Endothelial cell of umbilical vein (primary cell): ENCODE data around the gene CLCA4. TPM values are rescaled to one million over a fixed set of nuclear protein-coding genes. Genes with fewer than 3 reads are reported as not detected.

Source experiments
- BruUV-seq: library from RNA; stranded (reverse); fragments of 400-500 nt; replicated peaks from 2 replicates; lab custom pipeline; 2021; lab: Mats Ljungman, UMichigan
- CTCF ChIA-PET: fragments of 300-600, 350-600 bp; sonication (Branson Sonifier 250); formaldehyde crosslinking; loops from one replicate; lab custom pipeline; 2021; ENCODE audit warnings: antibody characterized with exemption, inconsistent platforms; lab: Charles Lee
- POLR2A ChIA-PET: fragments of 300-600, 350-600 bp; sonication (Branson Sonifier 250); formaldehyde crosslinking; loops from one replicate; lab custom pipeline; 2021; ENCODE audit warnings: antibody characterized with exemption, inconsistent platforms; lab: Charles Lee
- DNase-seq: peaks from one replicate; pipeline ENCODE4 v3.0.0-alpha.2; 2011; ENCODE audit warnings: low read depth, low spot score
- FAIRE-seq: peaks from 2 replicates; lab custom pipeline; 2011; peaks lifted over from hg19 to GRCh38; lab: Jason Lieb, UNC
- H2AFZ ChIP-seq: 2 replicates; pipeline ENCODE4 v1.6.0; 2012; ENCODE audit warnings: low read depth, low read length, control low read depth, inconsistent platforms
- H3K27ac ChIP-seq: 2 replicates; pipeline ENCODE4 v1.5.1; 2011; ENCODE audit warnings: low read depth, mild to moderate bottlenecking, control low read depth, low read length, moderate library complexity; ENCODE audit not compliant: insufficient read depth
- H3K27me3 ChIP-seq, 2 experiments: 2 replicates each; pipeline versions ENCODE4 v1.6.0 to v1.6.1; 2011; ENCODE audit warnings: low read length in 2 of 2, mixed read lengths in 1 of 2; ENCODE audit not compliant: control insufficient read depth in 2 of 2, insufficient read depth in 2 of 2
- H3K36me3 ChIP-seq, 2 experiments: 2 replicates in 1 of 2; 3 replicates in 1 of 2; pipeline ENCODE4 v1.5.1; 2011; ENCODE audit warnings: low read length in 2 of 2, mild to moderate bottlenecking in 1 of 2, moderate library complexity in 1 of 2; ENCODE audit not compliant: control insufficient read depth in 2 of 2, insufficient read depth in 2 of 2; ENCODE audit errors: extremely low read depth in 1 of 2
- H3K4me1 ChIP-seq: 3 replicates; pipeline ENCODE4 v1.5.1; 2011; ENCODE audit warnings: mild to moderate bottlenecking, low read length; ENCODE audit not compliant: control insufficient read depth, insufficient read depth; ENCODE audit errors: extremely low read depth
- H3K4me2 ChIP-seq: 2 replicates; pipeline ENCODE4 v1.6.1; 2011; ENCODE audit warnings: low read length, control low read depth, mixed read lengths; ENCODE audit not compliant: insufficient read depth
- H3K4me3 ChIP-seq, 3 experiments: fragments of 200-600 bp in 1 of 3; sonication (generic), shearing (Covaris generic) in 1 of 3; replicated peaks in 1 of 3; 2 replicates each; pipeline ENCODE4 v1.5.1; 2011 to 2016; ENCODE audit warnings: control low read depth in 3 of 3, low read length in 3 of 3, mild to moderate bottlenecking in 2 of 3, inconsistent platforms in 1 of 3, low read depth in 1 of 3, moderate library complexity in 1 of 3; ENCODE audit not compliant: insufficient read depth in 1 of 3
- H3K79me2 ChIP-seq: 2 replicates; pipeline ENCODE4 v1.6.0; 2012; ENCODE audit warnings: low read length, inconsistent platforms; ENCODE audit not compliant: control insufficient read depth, insufficient read depth
- H3K9ac ChIP-seq: replicated peaks from 2 replicates; pipeline ENCODE3; 2011; ENCODE audit warnings: low read length, control low read depth; ENCODE audit not compliant: insufficient read depth; ENCODE audit errors: extremely low read depth
- H3K9me1 ChIP-seq: replicated peaks from 3 replicates; pipeline ENCODE4 v1.6.0; 2011; ENCODE audit warnings: mild to moderate bottlenecking, low read length; ENCODE audit not compliant: control insufficient read depth, insufficient read depth; ENCODE audit errors: extremely low read depth
- H3K9me3 ChIP-seq: replicated peaks from 2 replicates; pipeline ENCODE4 v1.5.1; 2012; ENCODE audit warnings: low read length, inconsistent platforms; ENCODE audit not compliant: control insufficient read depth, insufficient read depth
- H4K20me1 ChIP-seq: replicated peaks from 2 replicates; pipeline ENCODE3; 2011; ENCODE audit warnings: mild to moderate bottlenecking, low read length; ENCODE audit not compliant: control insufficient read depth, insufficient read depth; ENCODE audit errors: extremely low read depth
- EZH2 ChIP-seq: IDR thresholded peaks from 2 replicates; pipeline ENCODE4 v1.6.1; 2012; ENCODE audit warnings: borderline replicate concordance, low read depth, mild to moderate bottlenecking, moderate library complexity, low read length, inconsistent platforms; ENCODE audit not compliant: severe bottlenecking
- FOS ChIP-seq: IDR thresholded peaks from 2 replicates; pipeline ENCODE4 v1.6.1; 2011; ENCODE audit warnings: mild to moderate bottlenecking, low read length, moderate library complexity, borderline replicate concordance; ENCODE audit not compliant: insufficient read depth
- GATA2 ChIP-seq: IDR thresholded peaks from 2 replicates; pipeline ENCODE4 v1.7.0; 2011; ENCODE audit warnings: low read depth, mild to moderate bottlenecking, moderate library complexity, mixed read lengths, low read length; ENCODE audit not compliant: insufficient read length, insufficient read depth
- JUN ChIP-seq: IDR thresholded peaks from 2 replicates; pipeline ENCODE4 v1.6.1; 2011; ENCODE audit warnings: borderline replicate concordance, low read depth; ENCODE audit not compliant: insufficient read length, insufficient read depth
- MYC ChIP-seq: IDR thresholded peaks from one replicate; pipeline ENCODE4 v1.6.1; 2011; ENCODE audit warnings: mild to moderate bottlenecking, low read depth, low read length
- POLR2A ChIP-seq: IDR thresholded peaks from 2 replicates; pipeline ENCODE4 v1.6.1; 2012; ENCODE audit warnings: low read depth, mild to moderate bottlenecking, control low read depth, low read length
- POLR2AphosphoS5 ChIP-seq: IDR thresholded peaks from 2 replicates; pipeline ENCODE4 v1.6.1; 2012; ENCODE audit warnings: low read depth, mild to moderate bottlenecking, control low read depth, low read length, moderate library complexity; ENCODE audit not compliant: insufficient read depth
- dilution Hi-C: fragments of 300-500 bp; cut with MboI; formaldehyde crosslinking; loops from one replicate; pipeline ENCODE4 v1.15.0; 2019; ENCODE audit warnings: low sequenced_read_pairs; ENCODE audit not compliant: extremely low pct_ligation_motif_present
- intact Hi-C: fragments of 100-400 bp; cut with micrococcal nuclease; formaldehyde crosslinking; loops from one replicate; pipeline ENCODE4 v1.10.0; 2022
- polyA plus RNA-seq, 4 experiments: library from polyadenylated mRNA; depleted of rRNA in 3 of 4; stranded (reverse) in 3 of 4; unstranded in 1 of 4; fragments of >200 nt; gene quantifications; 2 replicates each; pipeline versions ENCODE4 v1.2.1 to v1.2.3, GENCODE V29; 2011 to 2012; ENCODE audit warnings: missing spikeins in 1 of 4
- total RNA-seq: library from RNA; stranded (reverse); gene quantifications from 2 replicates; pipeline ENCODE4 v1.2.3, GENCODE V29; 2021
- TF ChIP-seq, protein P1 (sequence below), 2 donors: IDR thresholded peaks; 1 replicate in 1 of 2; 2 replicates in 1 of 2; pipeline ENCODE4 v1.5.1; 2011; ENCODE audit warnings: low read length in 2 of 2, mild to moderate bottlenecking in 2 of 2, moderate library complexity in 2 of 2, control low read depth in 1 of 2, inconsistent platforms in 1 of 2, low read depth in 1 of 2; ENCODE audit not compliant: insufficient read depth in 1 of 2; ENCODE audit errors: extremely low read depth in 1 of 2
- TF ChIP-seq, protein P2 (sequence below): IDR thresholded peaks from 2 replicates; pipeline ENCODE4 v1.6.1; 2011; ENCODE audit not compliant: insufficient read depth, insufficient read length

Gene CLCA4
- total and polyA plus RNA-seq, 2 donors (not counting 3 experiments of a cell fraction or from before 2014, with no cell fraction given): not detected

DNA sequence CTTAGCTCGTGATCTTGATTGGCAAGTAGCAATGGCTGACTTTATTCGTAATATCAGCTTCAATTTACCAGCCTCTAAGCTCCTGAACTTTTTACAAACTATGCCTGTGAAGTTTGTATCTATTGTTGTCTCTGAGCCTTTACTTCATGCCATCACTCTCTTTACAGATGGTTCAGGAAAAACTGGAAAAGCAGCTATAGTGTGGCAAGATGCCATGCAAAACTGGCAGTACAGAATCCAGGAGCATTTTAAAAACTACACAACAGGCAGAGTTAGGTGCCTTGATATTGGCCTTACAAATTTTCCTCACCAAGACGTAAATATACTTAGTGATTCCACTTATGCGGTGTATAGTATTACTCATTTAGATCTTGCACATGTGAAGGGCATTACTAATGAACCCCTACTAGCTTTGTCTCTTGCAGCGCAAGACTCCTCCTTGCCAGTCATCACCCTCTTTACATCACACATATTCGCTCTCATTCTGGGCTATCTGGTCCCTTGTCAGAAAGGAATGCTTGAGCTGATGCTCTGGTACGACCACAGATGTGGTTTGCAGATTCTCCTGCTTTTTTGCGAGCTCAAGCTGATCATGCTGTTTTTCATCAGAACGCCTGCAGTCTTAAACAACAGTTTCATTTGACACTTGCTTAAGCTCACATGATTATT is 41.8 kb upstream of the CLCA4 start:
- no peaks in the 10 kb centered on the region for H3K36me3 ChIP-seq
- intact Hi-C loops: loop anchor here (5.0 kb wide), 1 partner anchor 108 kb away; the partner anchor contains the start of gene ODF2L
- H3K9me3 ChIP-seq: no peaks in the 10 kb centered on the region
- FAIRE-seq (no peak), DNase-seq (no peak)
- no peak overlapping the region for H3K27ac ChIP-seq
- POLR2A ChIA-PET: no interaction called here
- H3K4me3 ChIP-seq: no peak overlapping the region
- TF ChIP-seq EZH2 (no peak), FOS (no peak), GATA2 (no peak), JUN (no peak), MYC (no peak), POLR2A (no peak), POLR2AphosphoS5 (no peak)
- TF ChIP-seq, protein P1, sequence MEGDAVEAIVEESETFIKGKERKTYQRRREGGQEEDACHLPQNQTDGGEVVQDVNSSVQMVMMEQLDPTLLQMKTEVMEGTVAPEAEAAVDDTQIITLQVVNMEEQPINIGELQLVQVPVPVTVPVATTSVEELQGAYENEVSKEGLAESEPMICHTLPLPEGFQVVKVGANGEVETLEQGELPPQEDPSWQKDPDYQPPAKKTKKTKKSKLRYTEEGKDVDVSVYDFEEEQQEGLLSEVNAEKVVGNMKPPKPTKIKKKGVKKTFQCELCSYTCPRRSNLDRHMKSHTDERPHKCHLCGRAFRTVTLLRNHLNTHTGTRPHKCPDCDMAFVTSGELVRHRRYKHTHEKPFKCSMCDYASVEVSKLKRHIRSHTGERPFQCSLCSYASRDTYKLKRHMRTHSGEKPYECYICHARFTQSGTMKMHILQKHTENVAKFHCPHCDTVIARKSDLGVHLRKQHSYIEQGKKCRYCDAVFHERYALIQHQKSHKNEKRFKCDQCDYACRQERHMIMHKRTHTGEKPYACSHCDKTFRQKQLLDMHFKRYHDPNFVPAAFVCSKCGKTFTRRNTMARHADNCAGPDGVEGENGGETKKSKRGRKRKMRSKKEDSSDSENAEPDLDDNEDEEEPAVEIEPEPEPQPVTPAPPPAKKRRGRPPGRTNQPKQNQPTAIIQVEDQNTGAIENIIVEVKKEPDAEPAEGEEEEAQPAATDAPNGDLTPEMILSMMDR (IDR thresholded peaks at IDR 0.05; ENCODE audit: extremely low read depth in 1 of 2, insufficient read depth in 1 of 2, low read depth in 1 of 2, low read length in 2 of 2): no peak
- TF ChIP-seq, protein P2, sequence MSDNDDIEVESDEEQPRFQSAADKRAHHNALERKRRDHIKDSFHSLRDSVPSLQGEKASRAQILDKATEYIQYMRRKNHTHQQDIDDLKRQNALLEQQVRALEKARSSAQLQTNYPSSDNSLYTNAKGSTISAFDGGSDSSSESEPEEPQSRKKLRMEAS: no peak
- no peaks in the 10 kb centered on the region for H3K9me1 ChIP-seq
- no peak overlapping the region for H3K4me2 ChIP-seq
- H2AFZ ChIP-seq: no peak overlapping the region
- no peaks in the 10 kb centered on the region for H4K20me1 ChIP-seq
- BruUV-seq: no TSS peak
- no peaks in the 10 kb centered on the region for H3K79me2 ChIP-seq
- CTCF ChIA-PET: interaction anchor here (1.0 to 9.9 kb wide), 10 partner anchors 10 to 237 kb away, joined by 3 to 85 read pairs (median 3); no protein-coding TSS in a partner anchor
- peaks cover 0 to 3% of the 10 kb centered on the region in 2 experiments for H3K27me3 ChIP-seq
- dilution Hi-C loops: no loop called here
- no peaks in the 10 kb centered on the region for H3K4me1 ChIP-seq
- no peak overlapping the region for H3K9ac ChIP-seq
